CD4-positive, alpha-beta T cell (primary cell): ENCODE results near the gene ZGPAT. TPM values are rescaled to one million over a fixed set of nuclear protein-coding genes. Genes with fewer than 3 reads are reported as not detected.
A peak's percentile ranks its signal among the peaks of the same experiment; 100 is the strongest.

ENCODE experiments used
- ATAC-seq: fragments of 200-7000 bp; cut with Tn5 transposase; one replicate; pipeline ENCODE4 v1.10.0; 2022; ENCODE audit warnings: mild to moderate bottlenecking; ENCODE audit not compliant: poor library complexity
- CTCF ChIA-PET: fragments of 350-600 bp; sonication (Branson Sonifier 250); formaldehyde crosslinking; loops from one replicate; lab custom pipeline; 2021; ENCODE audit warnings: antibody characterized with exemption, inconsistent platforms; lab: Charles Lee
- POLR2A ChIA-PET: fragments of 350-600 bp; sonication (Branson Sonifier 250); formaldehyde crosslinking; loops from one replicate; lab custom pipeline; 2021; ENCODE audit warnings: antibody characterized with exemption, inconsistent platforms; lab: Charles Lee
- DNase-seq, 14 experiments: peaks; one replicate each; pipeline ENCODE4 v3.0.0-alpha.2; 2013 to 2020; ENCODE audit warnings: mixed read lengths in 2 of 14
- H3K27ac ChIP-seq, 2 donors: one replicate each; pipeline versions ENCODE4 v1.5.1 to v1.7.0; 2013; ENCODE audit warnings: low read length in 2 of 2, low read depth in 1 of 2, mild to moderate bottlenecking in 1 of 2
- H3K27me3 ChIP-seq, 2 experiments: 1 replicate in 1 of 2; 2 replicates in 1 of 2; pipeline versions ENCODE4 v1.6.1 to v1.7.0; 2013; ENCODE audit warnings: low read length in 2 of 2, control low read depth in 1 of 2, mild to moderate bottlenecking in 1 of 2, moderate library complexity in 1 of 2; ENCODE audit not compliant: insufficient read depth in 2 of 2, control insufficient read depth in 1 of 2
- H3K36me3 ChIP-seq: one replicate; pipeline ENCODE4 v1.6.1; 2013; ENCODE audit warnings: low read length, control low read depth; ENCODE audit not compliant: insufficient read depth
- H3K4me1 ChIP-seq: one replicate; pipeline ENCODE4 v1.6.1; 2013; ENCODE audit warnings: low read length, control low read depth; ENCODE audit not compliant: insufficient read depth
- H3K4me3 ChIP-seq: one replicate; pipeline ENCODE4 v1.5.1; 2013; ENCODE audit warnings: mild to moderate bottlenecking, low read length, moderate library complexity
- H3K9me3 ChIP-seq, 2 experiments: 1 replicate in 1 of 2; 2 replicates in 1 of 2; pipeline versions ENCODE4 v1.6.1 to v1.7.0; 2013; ENCODE audit warnings: low read length in 2 of 2, mild to moderate bottlenecking in 2 of 2, control low read depth in 1 of 2, moderate library complexity in 1 of 2; ENCODE audit not compliant: control insufficient read depth in 1 of 2, insufficient read depth in 1 of 2
- H3K27ac Mint-ChIP-seq: one replicate; pipeline ENCODE4 v1.8.0; 2020; ENCODE audit warnings: mixed read lengths
- H3K27me3 Mint-ChIP-seq: one replicate; pipeline ENCODE4 v1.8.0; 2021; ENCODE audit warnings: mixed read lengths
- H3K36me3 Mint-ChIP-seq: one replicate; pipeline ENCODE4 v1.8.0; 2021; ENCODE audit warnings: low read depth, mixed read lengths
- H3K4me1 Mint-ChIP-seq: one replicate; pipeline ENCODE4 v1.8.0; 2021; ENCODE audit warnings: low read depth, mixed read lengths
- H3K4me3 Mint-ChIP-seq: one replicate; pipeline ENCODE4 v1.8.0; 2020; ENCODE audit warnings: mild to moderate bottlenecking, mixed read lengths
- H3K9me3 Mint-ChIP-seq: one replicate; pipeline ENCODE4 v1.8.0; 2020; ENCODE audit warnings: mixed read lengths
- CTCF ChIP-seq: fragments of 200-600 bp; IDR thresholded peaks from one replicate; pipeline ENCODE4 v1.8.0; 2022; ENCODE audit warnings: antibody characterized with exemption, mild to moderate bottlenecking
- intact Hi-C, 2 experiments: fragments of 100-400 bp; cut with DNase I in 1 of 2; cut with micrococcal nuclease in 1 of 2; formaldehyde crosslinking; loops; one replicate each; pipeline versions ENCODE4 v1.15.1 to v1.9.0; 2023 to 2025; cut with DNase I, micrococcal nuclease
- total RNA-seq, 174 experiments: library from RNA in 2 of 174; stranded (reverse) in 2 of 174; gene quantifications; one replicate each; pipeline ENCODE4 v1.2.3 and lab custom pipeline; 2021 to 2026

The ZGPAT gene
- total RNA-seq, 2 experiments from 2014 or later: 28.2 to 33.4 TPM

- ChIA-PET POLR2A (no interaction called here), CTCF (no interaction called here)
- Histone ChIP-seq H3K4me1 (peaks cover 80% of the 10 kb centered on the region), H3K27ac (no peak overlapping the region), H3K27me3 (no peaks in the 10 kb centered on the region), H3K36me3 (peaks cover 38% of the 10 kb centered on the region), H3K9me3 (no peaks in the 10 kb centered on the region), H3K4me3 (no peak overlapping the region)
- no peaks in the 10 kb centered on the region for H3K9me3 Mint-ChIP-seq
- TF ChIP-seq CTCF: no peak
- peaks cover 38% of the 10 kb centered on the region for H3K4me1 Mint-ChIP-seq
- ATAC-seq: no peak
- intact Hi-C loops: loop anchor here in 1 of 2 experiments (10.0 kb wide), 1 partner anchor 78 kb away; the partner anchor contains the start of genes RTEL1 and STMN3
- no peak overlapping the region for H3K4me3 Mint-ChIP-seq
- DNase-seq: peak in 1 of 14 experiments; percentile 21
- H3K27ac Mint-ChIP-seq: no peak overlapping the region
- no peaks in the 10 kb centered on the region for H3K27me3 Mint-ChIP-seq
- peaks cover 44% of the 10 kb centered on the region for H3K36me3 Mint-ChIP-seq
These were observed 24.6 kb downstream of the ZGPAT start for GRCh38 chr20:63732118-63733095.

- H3K36me3 Mint-ChIP-seq: peaks cover 39% of the 10 kb centered on the region
- Histone ChIP-seq H3K36me3 (peaks cover 39% of the 10 kb centered on the region), H3K9me3 (no peaks in the 10 kb centered on the region), H3K27me3 (no peaks in the 10 kb centered on the region), H3K27ac (no peak overlapping the region), H3K4me1 (peaks cover 76% of the 10 kb centered on the region), H3K4me3 (no peak overlapping the region)
- DNase-seq (no peak), ATAC-seq (no peak)
- ChIA-PET POLR2A (interaction anchor here (1.4 to 9.9 kb wide), 2 partner anchors 18 to 25 kb away, joined by 4 to 118 read pairs; partner anchors contain the start of genes ARFRP1 and ZGPAT), CTCF (no interaction called here)
- H3K27me3 Mint-ChIP-seq: no peaks in the 10 kb centered on the region
- no peak overlapping the region for H3K27ac Mint-ChIP-seq
- TF ChIP-seq CTCF: no peak
- H3K4me3 Mint-ChIP-seq: no peak overlapping the region
- H3K9me3 Mint-ChIP-seq: no peaks in the 10 kb centered on the region
- H3K4me1 Mint-ChIP-seq: peaks cover 31% of the 10 kb centered on the region
- intact Hi-C loops: loop anchor here in 1 of 2 experiments (10.0 kb wide), 1 partner anchor 78 kb away; the partner anchor contains the start of genes RTEL1 and STMN3
These were observed 25.3 kb downstream of the ZGPAT start for GRCh38 chr20:63733117-63733516.

GRCh38 chr20:63733579-63734081 lies 25.8 kb downstream of the ZGPAT start:
- CTCF ChIA-PET: interaction anchor here (6.3 kb wide), 1 partner anchor 26 kb away, joined by 44 read pairs; the partner anchor contains the start of genes ARFRP1 and ZGPAT
- Histone ChIP-seq H3K27ac (no peak overlapping the region), H3K4me3 (no peak overlapping the region), H3K4me1 (peaks cover 76% of the 10 kb centered on the region), H3K9me3 (no peaks in the 10 kb centered on the region), H3K36me3 (peaks cover 44% of the 10 kb centered on the region), H3K27me3 (no peaks in the 10 kb centered on the region)
- peaks cover 34% of the 10 kb centered on the region for H3K36me3 Mint-ChIP-seq
- intact Hi-C loops: loop anchor here in 1 of 2 experiments (10.0 kb wide), 1 partner anchor 79 kb away; the partner anchor contains the start of genes RTEL1 and STMN3
- no peak overlapping the region for H3K27ac Mint-ChIP-seq
- TF ChIP-seq CTCF: no peak
- POLR2A ChIA-PET: interaction anchor here (1.4 to 9.9 kb wide), 2 partner anchors 17 to 26 kb away, joined by 4 to 118 read pairs; partner anchors contain the start of genes ARFRP1 and ZGPAT
- H3K27me3 Mint-ChIP-seq: no peaks in the 10 kb centered on the region
- peak overlapping the region; percentile 57 for H3K4me3 Mint-ChIP-seq
- peaks cover 26% of the 10 kb centered on the region for H3K4me1 Mint-ChIP-seq
- H3K9me3 Mint-ChIP-seq: no peaks in the 10 kb centered on the region
- DNase-seq (no peak), ATAC-seq (no peak)
